H1 (cell line): ENCODE results near the gene CPA2. TPM values are rescaled to one million over a fixed set of nuclear protein-coding genes. Genes with fewer than 3 reads are reported as not detected.

Experiments
- BCL11A ChIP-seq, 2 experiments: IDR thresholded peaks; one replicate each; pipeline ENCODE4 v1.6.1; 2011; ENCODE audit warnings: low read depth in 2 of 2, low read length in 2 of 2, mild to moderate bottlenecking in 2 of 2
- CBX5 ChIP-seq: fragments of 300-800, 300-1000 bp; sonication (generic); IDR thresholded peaks from 2 replicates; pipeline ENCODE4 v1.7.1; 2016; ENCODE audit warnings: antibody characterized with exemption, low read length, low read depth
- EP300 ChIP-seq, 2 experiments: IDR thresholded peaks; 1 replicate in 1 of 2; 2 replicates in 1 of 2; pipeline ENCODE4 v1.6.1; 2011 to 2012; ENCODE audit warnings: low read depth in 2 of 2, low read length in 2 of 2, mild to moderate bottlenecking in 2 of 2, borderline replicate concordance in 1 of 2, inconsistent platforms in 1 of 2, moderate library complexity in 1 of 2
- GTF2F1 ChIP-seq: IDR thresholded peaks from 2 replicates; pipeline ENCODE4 v1.6.1; 2012; ENCODE audit warnings: low read depth, low read length, improper control_type of control experiment, borderline replicate concordance
- HDAC6 ChIP-seq: IDR thresholded peaks from one replicate; pipeline ENCODE4 v1.7.1; 2012; ENCODE audit warnings: low read depth, mild to moderate bottlenecking, inconsistent platforms, low read length, moderate library complexity
- POLR2AphosphoS5 ChIP-seq: IDR thresholded peaks from 2 replicates; pipeline ENCODE4 v1.6.1; 2011; ENCODE audit warnings: low read depth, low read length
- SIN3A ChIP-seq, 2 experiments: IDR thresholded peaks in 1 of 2; conservative IDR thresholded peaks in 1 of 2; 2 replicates each; pipeline ENCODE4 v1.6.1; 2011 to 2012; ENCODE audit warnings: low read length in 2 of 2, improper control_type of control experiment in 1 of 2, low read depth in 1 of 2, mild to moderate bottlenecking in 1 of 2
- SIX5 ChIP-seq: IDR thresholded peaks from 2 replicates; pipeline ENCODE4 v1.6.1; 2011; ENCODE audit warnings: mild to moderate bottlenecking, low read depth, low read length
- SP2 ChIP-seq: IDR thresholded peaks from 2 replicates; pipeline ENCODE4 v1.6.1; 2012; ENCODE audit warnings: mild to moderate bottlenecking, low read length, inconsistent platforms
- polyA plus RNA-seq, 7 experiments: library from polyadenylated mRNA; depleted of rRNA in 3 of 7; stranded (reverse) in 5 of 7; unstranded in 2 of 7; fragments of >200 nt in 5 of 7; fragments of 200-250 nt in 2 of 7; gene quantifications; 1 replicate in 5 of 7; 2 replicates in 1 of 7; 4 replicates in 1 of 7; pipeline versions ENCODE4 v1.2.1 to v1.2.3, GENCODE V29; 2011 to 2013; ENCODE audit warnings: missing spikeins in 2 of 7, mixed read lengths in 2 of 7
- total RNA-seq: library from RNA; stranded (reverse); fragmentation: NEBNext Ultra II Directional; extraction: Animal tissue kit (Norgen Biotek cat#: 25700); gene quantifications from 2 replicates; pipeline ENCODE4 v1.2.1, GENCODE V29; 2021

CPA2 gene
- total and polyA plus RNA-seq, 2 of the 8 experiments (the other 6 are each of a cell fraction or from before 2014, with no cell fraction given): 0.21 TPM; not detected in 1

DNA sequence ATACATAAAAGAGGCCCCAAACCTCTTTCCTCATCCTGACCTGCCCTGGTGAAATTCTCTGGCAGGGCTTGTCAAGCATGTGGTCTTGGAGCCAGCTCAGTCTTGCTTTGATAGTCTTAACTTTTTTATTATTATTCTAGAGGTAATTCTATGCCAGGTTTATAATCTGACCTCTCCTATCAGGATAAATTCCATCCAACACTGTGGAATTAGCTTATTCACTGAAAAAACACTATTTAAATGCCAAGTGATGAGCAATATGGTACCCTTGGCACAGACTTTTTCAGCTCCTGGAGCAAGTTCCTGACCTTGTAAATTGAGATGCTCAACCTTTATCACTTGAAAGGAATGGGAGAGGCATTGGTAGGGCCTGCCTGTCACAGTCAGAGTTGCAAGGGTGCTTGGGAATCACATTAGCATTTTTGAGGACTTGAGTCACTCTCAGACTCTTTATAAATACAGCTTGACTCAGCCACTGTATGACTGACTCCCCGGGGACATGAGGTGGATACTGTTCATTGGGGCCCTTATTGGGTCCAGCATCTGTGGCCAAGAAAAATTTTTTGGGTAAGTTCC, 26.1 kb downstream of the CPA2 start, which contains the start of gene CPA4 (continued):
- TF ChIP-seq BCL11A (IDR thresholded peaks at IDR 0.05; ENCODE audit: low read depth in 2 of 2, low read length in 2 of 2) (no peak), SIX5 (no peak), POLR2AphosphoS5 (no peak), GTF2F1 (no peak), SP2 (no peak), SIN3A (conservative IDR thresholded peaks at IDR 0.05 in 1 of 2, IDR thresholded peaks at IDR 0.05 in 1 of 2; ENCODE audit: low read depth in 1 of 2, low read length in 2 of 2) (no peak), CBX5 (no peak), HDAC6 (no peak), EP300 (IDR thresholded peaks at IDR 0.05; ENCODE audit: borderline replicate concordance in 1 of 2, low read depth in 2 of 2, low read length in 2 of 2) (no peak)
